Neural progenitor cell (in vitro differentiated cells): ENCODE results near the gene ASB10. TPM values are rescaled to one million over a fixed set of nuclear protein-coding genes. Genes with fewer than 3 reads are reported as not detected.

Experiments used
- DNase-seq: peaks from one replicate; pipeline ENCODE4 v3.0.0-alpha.2; 2016; ENCODE audit warnings: low spot score
- H2AFZ ChIP-seq: fragments of 200-600 bp; sonication (generic); replicated peaks from 2 replicates; pipeline ENCODE4 v1.6.1; 2016; ENCODE audit warnings: antibody characterized with exemption
- H3F3A ChIP-seq: fragments of 200-600 bp; sonication (generic); 2 replicates; pipeline ENCODE4 v1.6.1; 2016; ENCODE audit warnings: antibody characterized with exemption, low read depth
- H3K27ac ChIP-seq: fragments of 200-600 bp; sonication (generic); 2 replicates; pipeline ENCODE4 v1.5.1; 2016; ENCODE audit warnings: mild to moderate bottlenecking
- H3K27me3 ChIP-seq: fragments of 200-600 bp; sonication (generic); 2 replicates; pipeline ENCODE4 v1.6.1; 2016; ENCODE audit warnings: mild to moderate bottlenecking, moderate library complexity
- H3K36me3 ChIP-seq: fragments of 200-600 bp; sonication (generic); 2 replicates; pipeline ENCODE4 v1.5.1; 2016
- H3K4me1 ChIP-seq: fragments of 200-600 bp; sonication (generic); 2 replicates; pipeline ENCODE4 v1.6.1; 2016; ENCODE audit warnings: mixed run types
- H3K4me2 ChIP-seq: fragments of 200-600 bp; sonication (generic); 2 replicates; pipeline ENCODE4 v1.6.1; 2016
- H3K4me3 ChIP-seq: fragments of 200-600 bp; sonication (generic); 2 replicates; pipeline ENCODE4 v1.5.1; 2016
- H3K79me2 ChIP-seq: fragments of 200-600 bp; sonication (generic); 2 replicates; pipeline ENCODE4 v1.6.1; 2016; ENCODE audit warnings: low read depth
- H3K9ac ChIP-seq: fragments of 200-600 bp; sonication (generic); 2 replicates; pipeline ENCODE4 v1.6.1; 2016
- H3K9me3 ChIP-seq: fragments of 200-600 bp; sonication (generic); 2 replicates; pipeline ENCODE4 v1.5.1; 2016; ENCODE audit warnings: low read depth
- H4K20me1 ChIP-seq: fragments of 200-600 bp; sonication (generic); 2 replicates; pipeline ENCODE4 v1.6.1; 2016; ENCODE audit warnings: low read depth
- H3K27ac Mint-ChIP-seq: 3 replicates; pipeline ENCODE4 v1.8.0; 2021; ENCODE audit warnings: mixed read lengths
- H3K27me3 Mint-ChIP-seq: 2 replicates; pipeline ENCODE4 v1.8.0; 2022; ENCODE audit warnings: low read depth, mild to moderate bottlenecking, inconsistent platforms, moderate library complexity, mixed read lengths; ENCODE audit not compliant: insufficient read depth
- H3K36me3 Mint-ChIP-seq: 3 replicates; pipeline ENCODE4 v1.8.0; 2021; ENCODE audit warnings: mixed read lengths
- H3K4me1 Mint-ChIP-seq: 3 replicates; pipeline ENCODE4 v1.8.0; 2021; ENCODE audit warnings: mixed read lengths
- H3K4me3 Mint-ChIP-seq: 3 replicates; pipeline ENCODE4 v1.8.0; 2021; ENCODE audit warnings: mild to moderate bottlenecking, moderate library complexity, mixed read lengths
- H3K9me3 Mint-ChIP-seq: 3 replicates; pipeline ENCODE4 v1.8.0; 2020; ENCODE audit warnings: mixed read lengths
- EZH2 ChIP-seq: fragments of 200-600 bp; sonication (generic); IDR thresholded peaks from 2 replicates; pipeline ENCODE4 v1.6.1; 2017; ENCODE audit warnings: antibody characterized with exemption, mild to moderate bottlenecking, moderate library complexity
- EZH2phosphoT487 ChIP-seq: fragments of 200-600 bp; sonication (generic); IDR thresholded peaks from 2 replicates; pipeline ENCODE4 v1.6.1; 2017; ENCODE audit warnings: antibody characterized with exemption
- total RNA-seq: library from RNA; depleted of rRNA; stranded (reverse); fragments of >200 nt; gene quantifications from 2 replicates; pipeline ENCODE4 v1.2.3, GENCODE V29; 2015; ENCODE audit warnings: low replicate concordance
- TF ChIP-seq, protein P1 (sequence below): fragments of 200-600 bp; sonication (generic); IDR thresholded peaks from 2 replicates; pipeline ENCODE4 v1.5.1; 2017; ENCODE audit warnings: antibody characterized with exemption, mild to moderate bottlenecking

The ASB10 gene
- total RNA-seq, 1 donor from 2014 or later = not detected

DNA sequence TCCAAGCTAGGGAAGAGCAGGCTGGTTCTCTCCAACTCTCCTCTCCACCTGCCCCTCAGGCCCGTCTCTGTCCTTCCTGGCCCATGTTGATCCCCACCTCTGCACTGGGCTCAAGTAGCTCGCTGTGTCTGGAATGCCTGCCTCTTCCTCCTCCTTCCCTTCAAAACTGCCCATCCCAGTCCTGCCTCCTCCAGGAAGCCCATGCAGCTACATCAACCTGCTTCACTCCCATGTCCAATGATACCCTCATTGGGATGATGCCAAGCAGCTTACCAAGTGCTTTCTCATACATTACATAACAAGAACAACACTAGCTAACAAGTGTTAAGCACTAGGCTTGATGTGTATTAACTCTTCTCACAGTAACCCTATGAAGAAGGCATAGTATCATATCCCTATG lies 8.2 kb downstream of the ASB10 start:
- Histone ChIP-seq H3K27ac (no peak overlapping the region), H3K79me2 (no peaks in the 10 kb centered on the region), H3K36me3 (no peaks in the 10 kb centered on the region), H3F3A (no peaks in the 10 kb centered on the region), H3K9ac (no peak overlapping the region), H3K4me2 (no peak overlapping the region), H4K20me1 (no peaks in the 10 kb centered on the region), H2AFZ (no peak overlapping the region), H3K4me1 (no peaks in the 10 kb centered on the region), H3K4me3 (no peak overlapping the region), H3K9me3 (no peaks in the 10 kb centered on the region), H3K27me3 (peaks cover 43% of the 10 kb centered on the region)
- Mint-ChIP-seq H3K4me1 (no peaks in the 10 kb centered on the region), H3K27me3 (peaks cover 18% of the 10 kb centered on the region), H3K27ac (no peak overlapping the region), H3K4me3 (no peak overlapping the region), H3K9me3 (peaks cover 10% of the 10 kb centered on the region), H3K36me3 (no peaks in the 10 kb centered on the region)
- DNase-seq = no peak
- TF ChIP-seq, protein P1, sequence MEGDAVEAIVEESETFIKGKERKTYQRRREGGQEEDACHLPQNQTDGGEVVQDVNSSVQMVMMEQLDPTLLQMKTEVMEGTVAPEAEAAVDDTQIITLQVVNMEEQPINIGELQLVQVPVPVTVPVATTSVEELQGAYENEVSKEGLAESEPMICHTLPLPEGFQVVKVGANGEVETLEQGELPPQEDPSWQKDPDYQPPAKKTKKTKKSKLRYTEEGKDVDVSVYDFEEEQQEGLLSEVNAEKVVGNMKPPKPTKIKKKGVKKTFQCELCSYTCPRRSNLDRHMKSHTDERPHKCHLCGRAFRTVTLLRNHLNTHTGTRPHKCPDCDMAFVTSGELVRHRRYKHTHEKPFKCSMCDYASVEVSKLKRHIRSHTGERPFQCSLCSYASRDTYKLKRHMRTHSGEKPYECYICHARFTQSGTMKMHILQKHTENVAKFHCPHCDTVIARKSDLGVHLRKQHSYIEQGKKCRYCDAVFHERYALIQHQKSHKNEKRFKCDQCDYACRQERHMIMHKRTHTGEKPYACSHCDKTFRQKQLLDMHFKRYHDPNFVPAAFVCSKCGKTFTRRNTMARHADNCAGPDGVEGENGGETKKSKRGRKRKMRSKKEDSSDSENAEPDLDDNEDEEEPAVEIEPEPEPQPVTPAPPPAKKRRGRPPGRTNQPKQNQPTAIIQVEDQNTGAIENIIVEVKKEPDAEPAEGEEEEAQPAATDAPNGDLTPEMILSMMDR = no peak
- no peak for TF ChIP-seq EZH2
- no peak for TF ChIP-seq EZH2phosphoT487

DNA sequence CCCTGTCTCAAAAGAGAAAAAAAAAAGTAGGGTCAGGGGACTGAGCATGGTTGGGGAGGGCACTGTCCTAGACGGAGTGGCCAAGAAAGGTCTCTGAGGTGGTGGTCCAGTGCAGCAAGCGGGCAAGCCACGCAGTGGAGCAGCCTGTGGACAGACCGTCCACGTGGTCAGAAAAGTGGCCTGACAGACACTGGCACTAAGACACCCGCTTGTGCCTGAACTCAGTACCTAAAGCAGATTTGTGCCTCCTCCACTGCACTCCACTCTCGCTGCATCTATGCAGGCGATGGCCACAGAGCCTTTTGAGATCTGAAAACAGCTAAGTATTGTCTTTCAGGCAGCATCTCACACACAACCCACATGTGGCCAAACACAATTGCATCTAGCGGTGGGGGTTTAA lies 8.8 kb downstream of the ASB10 start:
- no peaks in the 10 kb centered on the region for H3K9me3 ChIP-seq
- Mint-ChIP-seq H3K27me3 (peaks cover 18% of the 10 kb centered on the region), H3K4me1 (no peaks in the 10 kb centered on the region), H3K4me3 (no peak overlapping the region), H3K27ac (no peak overlapping the region), H3K9me3 (peaks cover 16% of the 10 kb centered on the region), H3K36me3 (no peaks in the 10 kb centered on the region)
- H3K9ac ChIP-seq = no peak overlapping the region
- H3K27me3 ChIP-seq = peaks cover 49% of the 10 kb centered on the region
- no peaks in the 10 kb centered on the region for H3F3A ChIP-seq
- no peak overlapping the region for H3K4me3 ChIP-seq
- H3K27ac ChIP-seq = no peak overlapping the region
- H3K4me2 ChIP-seq = no peak overlapping the region
- no peaks in the 10 kb centered on the region for H4K20me1 ChIP-seq
- H3K4me1 ChIP-seq = no peaks in the 10 kb centered on the region
- no peak for DNase-seq
- TF ChIP-seq EZH2 = no peak
- TF ChIP-seq EZH2phosphoT487 = no peak
- no peaks in the 10 kb centered on the region for H3K36me3 ChIP-seq
- no peaks in the 10 kb centered on the region for H3K79me2 ChIP-seq
- H2AFZ ChIP-seq = no peak overlapping the region

DNA sequence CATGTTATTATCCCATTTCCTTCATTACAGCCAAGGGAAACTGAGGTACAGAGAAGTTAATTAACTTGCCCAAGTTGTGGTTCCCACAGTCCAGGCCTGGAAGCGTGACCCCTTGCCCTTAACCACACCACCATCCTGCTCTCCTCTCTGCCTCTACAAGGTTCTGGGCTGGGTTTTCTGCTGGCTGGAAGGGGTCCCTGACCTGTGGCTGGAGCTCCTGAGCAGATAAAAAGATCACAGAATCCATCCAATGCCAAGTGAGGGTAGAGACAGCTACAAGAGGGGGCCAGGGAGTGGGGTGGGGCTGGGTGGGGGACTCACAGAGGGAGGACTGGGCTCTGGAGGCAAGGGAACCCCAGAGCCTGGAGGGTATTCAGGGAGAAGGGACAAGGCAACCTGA lies 9.7 kb downstream of the ASB10 start:
- Mint-ChIP-seq H3K27ac (no peak overlapping the region), H3K27me3 (peaks cover 24% of the 10 kb centered on the region), H3K36me3 (no peaks in the 10 kb centered on the region), H3K4me3 (no peak overlapping the region), H3K9me3 (peaks cover 22% of the 10 kb centered on the region), H3K4me1 (peaks cover 1% of the 10 kb centered on the region)
- no peak for DNase-seq
- Histone ChIP-seq H3K4me3 (no peak overlapping the region), H2AFZ (no peak overlapping the region), H3K4me1 (no peaks in the 10 kb centered on the region), H3K36me3 (no peaks in the 10 kb centered on the region), H3F3A (peaks cover under 1% of the 10 kb centered on the region), H3K9ac (no peak overlapping the region), H4K20me1 (no peaks in the 10 kb centered on the region), H3K79me2 (no peaks in the 10 kb centered on the region), H3K27me3 (peaks cover 56% of the 10 kb centered on the region), H3K9me3 (no peaks in the 10 kb centered on the region), H3K4me2 (no peak overlapping the region), H3K27ac (no peak overlapping the region)
- TF ChIP-seq EZH2 (no peak), EZH2phosphoT487 (no peak)
- TF ChIP-seq, protein P1 = no peak

- H2AFZ ChIP-seq = no peak overlapping the region
- TF ChIP-seq, protein P1 = no peak
- TF ChIP-seq EZH2phosphoT487 = no peak
- no peak for TF ChIP-seq EZH2
Measured at GRCh38 chr7:151176401-151176800, 10.6 kb downstream of the ASB10 start.

More at GRCh38 chr7:151176401-151176800, 10.6 kb downstream of the ASB10 start:
- Histone ChIP-seq H4K20me1 (no peaks in the 10 kb centered on the region), H3K4me2 (no peak overlapping the region), H3K9me3 (no peaks in the 10 kb centered on the region), H3K9ac (no peak overlapping the region), H3K27me3 (peaks cover 66% of the 10 kb centered on the region), H3K27ac (no peak overlapping the region), H3K36me3 (no peaks in the 10 kb centered on the region), H3K79me2 (no peaks in the 10 kb centered on the region), H3K4me3 (no peak overlapping the region), H3K4me1 (no peaks in the 10 kb centered on the region), H3F3A (peaks cover 4% of the 10 kb centered on the region)
- Mint-ChIP-seq H3K4me3 (no peak overlapping the region), H3K4me1 (peaks cover 3% of the 10 kb centered on the region), H3K27ac (no peak overlapping the region), H3K36me3 (no peaks in the 10 kb centered on the region), H3K9me3 (peaks cover 22% of the 10 kb centered on the region), H3K27me3 (peaks cover 30% of the 10 kb centered on the region)
- DNase-seq = no peak
